HCT116 (cell line): ENCODE data around the gene AGFG2. TPM values are rescaled to one million over a fixed set of nuclear protein-coding genes. Genes with fewer than 3 reads are reported as not detected.

ENCODE experiments used
- ATAC-seq: fragments of 200-7000 bp; cut with Tn5 transposase; 2 replicates; pipeline ENCODE4 v1.9.1; 2020; ENCODE audit warnings: mild to moderate bottlenecking, moderate library complexity
- BruUV-seq: library from RNA; stranded (reverse); fragments of 400-500 nt; replicated peaks from 2 replicates; lab custom pipeline; 2021; lab: Mats Ljungman, UMichigan
- CTCF ChIA-PET: fragments of 300-600 bp; sonication (Branson Sonifier 250); formaldehyde crosslinking; loops from one replicate; lab custom pipeline; 2021; ENCODE audit warnings: antibody characterized with exemption; lab: Charles Lee
- POLR2A ChIA-PET: fragments of 300-600, 350-600 bp; sonication (Branson Sonifier 250); formaldehyde crosslinking; loops from one replicate; lab custom pipeline; 2021; ENCODE audit warnings: antibody characterized with exemption; lab: Charles Lee
- RAD21 ChIA-PET, 2 experiments: fragments of 300-600 bp; sonication (Branson Sonifier 250); formaldehyde crosslinking; loops; one replicate each; lab custom pipeline; 2023; ENCODE audit warnings: low total read pairs in 2 of 2; ENCODE audit not compliant: uncharacterized antibody in 2 of 2, unreplicated experiment in 2 of 2, low non-redundant PET in 1 of 2; lab: Charles Lee
- DNase-seq: peaks from one replicate; pipeline ENCODE4 v3.0.0-alpha.2; 2010; ENCODE audit warnings: low read depth, low spot score
- H2AFZ ChIP-seq: fragments of 200-600 bp; shearing (Covaris generic), sonication (generic); 2 replicates; pipeline ENCODE4 v1.6.1; 2017; ENCODE audit warnings: low read depth, mixed run types, mixed read lengths, antibody characterized with exemption, low read length; ENCODE audit not compliant: poor library complexity, severe bottlenecking
- H3K27ac ChIP-seq: 2 replicates; pipeline ENCODE4 v1.5.1; 2012; ENCODE audit warnings: low read depth, low read length
- H3K27me3 ChIP-seq: fragments of 200-600 bp; sonication (generic); 2 replicates; pipeline ENCODE4 v1.6.1; 2016; ENCODE audit warnings: mixed run types, low read length, mixed read lengths; ENCODE audit not compliant: insufficient read depth
- H3K36me3 ChIP-seq, 2 experiments: fragments of 200-500 bp in 1 of 2; fragments of 200-600 bp in 1 of 2; sonication (Bioruptor generic) in 1 of 2; sonication (generic) in 1 of 2; 2 replicates each; pipeline versions ENCODE4 v1.5.1 to v1.6.1; 2014 to 2016; ENCODE audit warnings: low read length in 2 of 2, inconsistent platforms in 1 of 2, mixed read lengths in 1 of 2, mixed run types in 1 of 2; ENCODE audit not compliant: insufficient read depth in 2 of 2, control insufficient read depth in 1 of 2
- H3K4me1 ChIP-seq, 2 experiments: fragments of 200-600 bp in 1 of 2; sonication (generic) in 1 of 2; 2 replicates each; pipeline versions ENCODE4 v1.5.1 to v1.6.1; 2012 to 2017; ENCODE audit warnings: low read length in 2 of 2, inconsistent platforms in 1 of 2, mild to moderate bottlenecking in 1 of 2, mixed read lengths in 1 of 2, mixed run types in 1 of 2, moderate library complexity in 1 of 2; ENCODE audit not compliant: insufficient read depth in 2 of 2, control insufficient read depth in 1 of 2
- H3K4me2 ChIP-seq: fragments of 200-600 bp; sonication (generic); 2 replicates; pipeline ENCODE4 v1.6.1; 2017; ENCODE audit warnings: mixed run types, low read length, mixed read lengths
- H3K4me3 ChIP-seq, 2 experiments: fragments of 200-600 bp in 1 of 2; sonication (generic) in 1 of 2; replicated peaks in 1 of 2; 2 replicates each; pipeline ENCODE4 v1.5.1; 2011 to 2016; ENCODE audit warnings: low read length in 2 of 2, control low read depth in 1 of 2, low read depth in 1 of 2, mild to moderate bottlenecking in 1 of 2, mixed read lengths in 1 of 2, mixed run types in 1 of 2
- H3K79me2 ChIP-seq: fragments of 200-600 bp; sonication (generic); 2 replicates; pipeline ENCODE4 v1.6.1; 2017; ENCODE audit warnings: mild to moderate bottlenecking, mixed run types, low read length, moderate library complexity, mixed read lengths; ENCODE audit not compliant: insufficient read depth
- H3K9ac ChIP-seq: fragments of 200-600 bp; sonication (generic); 2 replicates; pipeline ENCODE4 v1.6.1; 2016; ENCODE audit warnings: low read length, mixed read lengths
- H3K9me2 ChIP-seq: fragments of 200-600 bp; sonication (generic), shearing (Covaris generic); 2 replicates; pipeline ENCODE4 v1.6.1; 2017; ENCODE audit warnings: mixed run types, mild to moderate bottlenecking, moderate library complexity; ENCODE audit not compliant: insufficient read depth
- H3K9me3 ChIP-seq, 2 experiments: fragments of 200-500 bp in 1 of 2; fragments of 200-600 bp in 1 of 2; sonication (Bioruptor generic) in 1 of 2; sonication (generic) in 1 of 2; 2 replicates each; pipeline ENCODE4 v1.6.1; 2014 to 2017; ENCODE audit warnings: low read length in 2 of 2, mixed read lengths in 2 of 2, inconsistent platforms in 1 of 2, low read depth in 1 of 2, mild to moderate bottlenecking in 1 of 2, mixed run types in 1 of 2, moderate library complexity in 1 of 2; ENCODE audit not compliant: control insufficient read depth in 1 of 2, insufficient read depth in 1 of 2
- H4K20me1 ChIP-seq: fragments of 200-600 bp; sonication (generic), shearing (Covaris generic); 2 replicates; pipeline ENCODE4 v1.6.1; 2017; ENCODE audit warnings: mixed run types, mild to moderate bottlenecking, moderate library complexity; ENCODE audit not compliant: insufficient read depth
- CBX3 ChIP-seq: IDR thresholded peaks from 2 replicates; pipeline ENCODE4 v1.6.1; 2012; ENCODE audit warnings: low read depth
- CEBPB ChIP-seq: IDR thresholded peaks from 2 replicates; pipeline ENCODE4 v1.6.1; 2012; ENCODE audit warnings: low read depth
- CTCF ChIP-seq, 3 experiments: fragments of 200-600 bp in 1 of 3; sonication (generic) in 1 of 3; IDR thresholded peaks in 2 of 3; conservative IDR thresholded peaks in 1 of 3; 2 replicates each; pipeline ENCODE4 v1.5.1; 2012 to 2017; ENCODE audit warnings: low read depth in 2 of 3, low read length in 2 of 3, antibody characterized with exemption in 1 of 3, borderline replicate concordance in 1 of 3, control low read depth in 1 of 3, mild to moderate bottlenecking in 1 of 3, mixed read lengths in 1 of 3, mixed run types in 1 of 3, moderate library complexity in 1 of 3; ENCODE audit not compliant: insufficient read depth in 1 of 3
- EGR1 ChIP-seq: IDR thresholded peaks from 2 replicates; pipeline ENCODE4 v1.6.1; 2012; ENCODE audit warnings: low read depth
- ELF1 ChIP-seq: IDR thresholded peaks from 2 replicates; pipeline ENCODE4 v1.6.1; 2012; ENCODE audit warnings: low read depth, borderline replicate concordance
- EZH2 ChIP-seq: fragments of 200-600 bp; sonication (generic); IDR thresholded peaks from 2 replicates; pipeline ENCODE4 v1.6.1; 2017; ENCODE audit warnings: antibody characterized with exemption, mixed run types
- EZH2phosphoT487 ChIP-seq: fragments of 200-600 bp; IDR thresholded peaks from 2 replicates; pipeline ENCODE4 v1.6.1; 2018; ENCODE audit warnings: antibody characterized with exemption, borderline replicate concordance
- JUND ChIP-seq: IDR thresholded peaks from 2 replicates; pipeline ENCODE4 v1.6.1; 2012
- MAX ChIP-seq: IDR thresholded peaks from 2 replicates; pipeline ENCODE4 v1.6.1; 2012
- POLR2A ChIP-seq: IDR thresholded peaks from 2 replicates; pipeline ENCODE4 v1.7.0; 2011; ENCODE audit warnings: borderline replicate concordance; ENCODE audit not compliant: insufficient read depth, insufficient read length; ENCODE audit errors: extremely low read depth
- POLR2AphosphoS5 ChIP-seq: IDR thresholded peaks from 2 replicates; pipeline ENCODE4 v1.6.1; 2011; ENCODE audit warnings: mild to moderate bottlenecking, low read depth, low read length, moderate library complexity
- REST ChIP-seq: IDR thresholded peaks from 2 replicates; pipeline ENCODE4 v1.6.1; 2012; ENCODE audit warnings: low read depth
- SIN3A ChIP-seq: IDR thresholded peaks from 2 replicates; pipeline ENCODE4 v1.6.1; 2012; ENCODE audit warnings: low read depth
- SP1 ChIP-seq: IDR thresholded peaks from 2 replicates; pipeline ENCODE4 v1.6.1; 2012; ENCODE audit warnings: low read depth
- SRF ChIP-seq: IDR thresholded peaks from 2 replicates; pipeline ENCODE4 v1.6.1; 2012; ENCODE audit warnings: low read depth
- TCF7L2 ChIP-seq: IDR thresholded peaks from 2 replicates; pipeline ENCODE4 v1.7.0; 2011; ENCODE audit warnings: borderline replicate concordance, inconsistent platforms; ENCODE audit not compliant: insufficient read depth, insufficient read length; ENCODE audit errors: extremely low read depth
- YY1 ChIP-seq: IDR thresholded peaks from 2 replicates; pipeline ENCODE4 v1.6.1; 2011; ENCODE audit warnings: low read length, low read depth, moderate library complexity, mild to moderate bottlenecking; ENCODE audit not compliant: insufficient replicate concordance; ENCODE audit errors: extremely low read depth
- ZBTB33 ChIP-seq: IDR thresholded peaks from 2 replicates; pipeline ENCODE4 v1.6.1; 2011; ENCODE audit warnings: mild to moderate bottlenecking, low read length, moderate library complexity; ENCODE audit not compliant: insufficient replicate concordance; ENCODE audit errors: extremely low read depth
- ZFX ChIP-seq: fragments of 450-650 bp; IDR thresholded peaks from 2 replicates; pipeline ENCODE4 v1.6.1; 2017
- ZNF274 ChIP-seq: fragments of 200-500 bp; sonication (Bioruptor generic); IDR thresholded peaks from 2 replicates; pipeline ENCODE4 v1.6.1; 2014; ENCODE audit warnings: mild to moderate bottlenecking, low read depth, low read length, inconsistent platforms
- intact Hi-C: fragments of 100-400 bp; cut with micrococcal nuclease; formaldehyde crosslinking; loops from 2 replicates; pipeline ENCODE4 v1.10.0; 2022
- total RNA-seq: library from RNA; stranded (reverse); gene quantifications from one replicate; pipeline ENCODE4 v1.2.1, GENCODE V29; 2021; ENCODE audit not compliant: unreplicated experiment

The AGFG2 gene
- total RNA-seq, 1 experiment from 2014 or later = 14.0 TPM

GRCh38 chr7:100561491-100562194, 22.6 kb downstream of the AGFG2 start:
- ATAC-seq (no peak), DNase-seq (no peak)
- Histone ChIP-seq H3K36me3 (no peaks in the 10 kb centered on the region), H3K9ac (no peak overlapping the region), H3K4me1 (0 out of 4 replicates have a peak, but pooled peaks cover 0 to 3% of the 10 kb centered on the region in 2 experiments), H3K9me3 (no peaks in the 10 kb centered on the region), H4K20me1 (no peaks in the 10 kb centered on the region), H3K4me2 (no peak overlapping the region), H3K79me2 (no peaks in the 10 kb centered on the region), H3K9me2 (no peaks in the 10 kb centered on the region), H2AFZ (no peak overlapping the region), H3K4me3 (no peak overlapping the region), H3K27ac (no peak overlapping the region), H3K27me3 (no peaks in the 10 kb centered on the region)
- CTCF ChIA-PET = no interaction called here
- POLR2A ChIA-PET = no interaction called here
- intact Hi-C loops = no loop called here
- RAD21 ChIA-PET = no interaction called here
- BruUV-seq = no TSS peak
- no peak for TF ChIP-seq CBX3
- TF ChIP-seq YY1 = no peak
- TF ChIP-seq CEBPB = no peak
- no peak for TF ChIP-seq ZBTB33
- TF ChIP-seq SRF = no peak
- no peak for TF ChIP-seq ZNF274
- TF ChIP-seq SP1 = no peak
- no peak for TF ChIP-seq POLR2A
- TF ChIP-seq POLR2AphosphoS5 = no peak
- no peak for TF ChIP-seq SIN3A
- no peak for TF ChIP-seq EZH2phosphoT487
- no peak for TF ChIP-seq EZH2
- no peak for TF ChIP-seq MAX
- TF ChIP-seq EGR1 = no peak
- TF ChIP-seq TCF7L2 = no peak
- no peak for TF ChIP-seq REST
- no peak for TF ChIP-seq JUND
- TF ChIP-seq CTCF (IDR thresholded peaks at IDR 0.05 in 2 of 3, conservative IDR thresholded peaks at IDR 0.05 in 1 of 3; ENCODE audit: borderline replicate concordance in 1 of 3, insufficient read depth in 1 of 3, low read depth in 2 of 3, low read length in 2 of 3) = no peak
- TF ChIP-seq ELF1 = no peak
- no peak for TF ChIP-seq ZFX
